Measurements from ENCODE around the gene FAM110A.
"Not testable (repeated sequence)": the region's sequence is repeated elsewhere in the genome, so short reads cannot be mapped to it uniquely, and the experiment has no call there.

Gene FAM110A

DNA sequence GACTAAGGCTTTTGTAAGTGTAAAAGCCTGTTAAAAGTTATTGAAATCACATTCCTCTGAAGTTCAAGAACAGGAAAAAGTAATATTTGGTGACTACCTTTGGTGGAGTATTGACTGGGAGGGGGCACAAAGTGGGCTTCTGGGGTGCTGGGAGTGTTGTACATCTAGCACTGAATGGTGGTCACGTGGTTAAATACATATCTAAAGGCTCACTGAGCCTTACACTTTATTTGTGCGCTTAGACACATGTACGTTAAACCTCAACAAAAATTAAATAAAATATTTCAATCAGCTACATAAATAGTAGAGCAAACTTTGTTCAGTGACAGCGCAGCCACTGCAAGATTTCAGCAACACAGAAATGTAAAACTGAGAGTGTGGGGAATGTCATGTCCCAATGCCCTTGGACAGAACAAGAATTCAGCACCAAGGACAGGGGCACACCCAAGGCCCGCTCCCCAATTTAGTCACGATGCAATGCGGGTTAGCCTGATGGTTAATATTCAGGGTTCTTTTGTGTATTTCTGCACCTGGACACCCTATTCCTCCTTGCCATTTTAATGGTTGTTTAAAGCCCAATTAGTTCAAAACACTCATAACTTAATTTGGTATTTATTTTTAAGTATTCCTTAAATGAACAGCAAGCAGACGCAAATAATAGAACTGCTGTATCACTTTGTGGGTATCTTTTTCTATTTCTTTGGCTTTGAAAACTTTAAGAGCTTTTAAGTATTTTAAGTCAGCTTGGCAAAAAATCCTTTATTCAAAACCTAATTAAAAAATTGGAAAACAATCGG lies 45.2 kb downstream of the FAM110A start:
- peak; percentile 28 for DNase-seq

- no peak for DNase-seq
Measured at GRCh38 chr20:879626-880025, 46.1 kb downstream of the FAM110A start.

DNA sequence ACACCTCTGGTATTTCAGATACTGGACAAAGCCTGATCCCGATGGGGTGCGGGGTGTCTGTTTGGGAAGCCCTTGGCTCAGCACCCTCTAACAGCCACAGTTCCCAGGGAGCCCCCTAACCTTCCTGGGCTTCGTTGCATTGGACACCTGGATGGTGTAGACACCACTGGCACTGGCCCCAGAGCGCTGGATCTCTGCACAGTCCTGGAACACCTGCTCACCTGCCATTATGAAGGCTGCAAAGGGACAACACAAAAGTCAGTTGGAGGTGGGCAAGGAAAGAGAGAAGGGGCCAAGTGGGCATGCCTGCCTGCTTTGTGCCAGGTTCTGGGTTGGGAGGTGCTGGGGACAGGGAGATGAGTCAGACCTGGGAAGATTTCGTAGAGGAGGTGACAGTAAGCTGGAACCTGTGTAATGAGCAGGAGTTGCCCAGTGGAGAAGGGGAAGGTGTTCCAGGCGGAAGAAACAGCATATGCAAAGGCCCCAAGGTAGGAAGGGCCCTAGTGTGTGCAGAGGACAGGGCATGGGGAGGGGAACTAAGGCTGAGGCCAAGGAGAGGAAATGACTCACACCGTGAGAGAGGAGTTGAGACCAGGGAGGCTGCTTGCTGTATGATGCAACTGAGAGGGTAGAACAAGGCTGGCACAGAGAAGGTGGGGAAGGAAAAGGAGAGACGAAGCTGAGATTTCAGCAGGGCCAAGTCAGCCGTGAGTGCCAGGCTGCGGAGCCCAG lies 47.7 kb downstream of the FAM110A start:
- no peak for DNase-seq

DNA sequence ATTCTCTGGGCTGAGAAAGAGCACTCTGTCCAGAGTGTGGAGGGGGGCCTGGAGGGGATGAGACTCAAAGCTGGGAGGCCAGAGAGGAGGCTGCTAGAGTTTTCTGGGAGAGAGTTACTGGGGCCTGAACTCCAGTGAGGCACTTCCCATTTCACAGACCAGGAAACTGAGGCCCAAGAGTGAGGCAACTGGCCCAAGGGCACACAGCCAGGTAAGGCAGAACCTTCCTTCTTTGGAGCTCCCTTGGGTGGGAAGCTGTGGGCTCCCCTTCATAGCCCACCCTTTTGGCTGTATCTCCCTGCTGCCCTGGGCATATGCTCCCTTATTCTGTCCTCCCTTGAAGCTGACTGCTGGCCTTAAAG lies 48.2 kb downstream of the FAM110A start:
- no peak for DNase-seq

- DNase-seq: no peak
Measured at GRCh38 chr20:884983-885952, 51.8 kb downstream of the FAM110A start.

- no peak for DNase-seq
Measured at GRCh38 chr20:887137-887536, 53.6 kb downstream of the FAM110A start.

- DNase-seq: no peak
Measured at GRCh38 chr20:888057-888456, 54.5 kb downstream of the FAM110A start.

GRCh38 chr20:889106-889505 lies 55.6 kb downstream of the FAM110A start:
- no peak for DNase-seq

- DNase-seq: no peak
Measured at GRCh38 chr20:889932-890463, 56.5 kb downstream of the FAM110A start.

DNA sequence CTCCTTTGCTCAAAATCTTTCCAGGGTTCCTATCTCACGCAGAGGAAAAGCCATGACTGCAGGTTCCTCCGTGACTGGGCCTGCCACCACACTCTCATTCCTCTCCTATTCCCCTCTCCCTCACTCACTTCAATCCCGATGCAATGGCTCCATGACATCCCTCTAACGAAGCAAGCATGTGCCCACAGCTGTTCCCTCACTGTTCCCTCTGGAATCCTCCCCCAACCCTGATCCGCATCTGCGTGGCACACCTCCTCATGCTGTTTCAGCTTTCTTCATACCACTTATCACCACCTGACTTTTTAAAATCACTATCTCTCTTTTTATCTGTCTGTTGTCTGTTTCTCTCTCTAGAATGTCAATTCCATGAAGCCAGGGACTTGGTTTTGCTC lies 57.1 kb downstream of the FAM110A start:
- no peak for DNase-seq

GRCh38 chr20:891058-891705 lies 57.7 kb downstream of the FAM110A start:
- DNase-seq: no peak

DNA sequence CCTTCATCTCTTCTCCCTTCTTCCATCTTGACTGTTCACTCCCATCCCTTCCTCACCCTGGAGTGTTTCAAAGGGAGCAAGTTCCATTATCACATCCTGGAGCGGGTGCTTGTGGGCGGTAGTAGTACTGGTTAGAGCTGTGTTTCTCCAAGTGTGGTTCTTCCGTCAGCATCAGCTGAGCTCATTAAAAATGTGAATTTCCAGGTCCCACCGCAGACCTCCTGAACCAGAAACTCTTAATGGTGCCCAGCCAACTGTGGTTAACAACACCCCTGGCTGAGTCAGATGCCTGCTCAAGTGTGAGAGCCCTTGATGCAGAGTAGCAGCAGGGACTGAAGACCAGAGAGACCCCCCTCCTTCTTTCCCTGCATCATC lies 58.2 kb downstream of the FAM110A start:
- DNase-seq: no peak

- DNase-seq: not testable (repeated sequence)
Measured at GRCh38 chr20:892371-892770, 58.9 kb downstream of the FAM110A start.
